GM12891 (cell line): Measurements from ENCODE around the gene MRPL21.

Experiments used
- PAX5 ChIP-seq: IDR thresholded peaks from 2 replicates; pipeline ENCODE4 v1.6.1; 2011; ENCODE audit warnings: low read length, moderate library complexity, mild to moderate bottlenecking; ENCODE audit not compliant: insufficient read depth, severe bottlenecking
- POLR2A ChIP-seq: IDR thresholded peaks from 2 replicates; pipeline ENCODE4 v1.6.1; 2011; ENCODE audit warnings: low read depth, low read length, control low read depth
- POLR2AphosphoS5 ChIP-seq: IDR thresholded peaks from 2 replicates; pipeline ENCODE4 v1.6.1; 2011; ENCODE audit warnings: low read depth, low read length, control low read depth
- POU2F2 ChIP-seq: IDR thresholded peaks from 2 replicates; pipeline ENCODE4 v1.6.1; 2011; ENCODE audit warnings: low read depth, mild to moderate bottlenecking, control low read depth, low read length, moderate library complexity
- SPI1 ChIP-seq: IDR thresholded peaks from 2 replicates; pipeline ENCODE4 v1.6.1; 2011; ENCODE audit warnings: low read depth, low read length, control low read depth
- TAF1 ChIP-seq: IDR thresholded peaks from 2 replicates; pipeline ENCODE4 v1.6.1; 2011; ENCODE audit warnings: low read depth, low read length, control low read depth

GRCh38 chr11:68936358-68936636 lies 32.7 kb upstream of the MRPL21 start:
- TF ChIP-seq POLR2A (no peak), POLR2AphosphoS5 (no peak), SPI1 (no peak), PAX5 (no peak), TAF1 (no peak), POU2F2 (no peak)
